HG03565 (cell line): Measurements from ENCODE around the gene DACT3.
A peak's percentile ranks its signal among the peaks of the same experiment; 100 is the strongest.

Experiments
- ATAC-seq: cut with Tn5 transposase; IDR thresholded peaks from one replicate; pipeline ENCODE4 v1.9.1; 2021; ENCODE audit warnings: mild to moderate bottlenecking, moderate library complexity; ENCODE audit not compliant: unreplicated experiment

DACT3 gene, protein sequence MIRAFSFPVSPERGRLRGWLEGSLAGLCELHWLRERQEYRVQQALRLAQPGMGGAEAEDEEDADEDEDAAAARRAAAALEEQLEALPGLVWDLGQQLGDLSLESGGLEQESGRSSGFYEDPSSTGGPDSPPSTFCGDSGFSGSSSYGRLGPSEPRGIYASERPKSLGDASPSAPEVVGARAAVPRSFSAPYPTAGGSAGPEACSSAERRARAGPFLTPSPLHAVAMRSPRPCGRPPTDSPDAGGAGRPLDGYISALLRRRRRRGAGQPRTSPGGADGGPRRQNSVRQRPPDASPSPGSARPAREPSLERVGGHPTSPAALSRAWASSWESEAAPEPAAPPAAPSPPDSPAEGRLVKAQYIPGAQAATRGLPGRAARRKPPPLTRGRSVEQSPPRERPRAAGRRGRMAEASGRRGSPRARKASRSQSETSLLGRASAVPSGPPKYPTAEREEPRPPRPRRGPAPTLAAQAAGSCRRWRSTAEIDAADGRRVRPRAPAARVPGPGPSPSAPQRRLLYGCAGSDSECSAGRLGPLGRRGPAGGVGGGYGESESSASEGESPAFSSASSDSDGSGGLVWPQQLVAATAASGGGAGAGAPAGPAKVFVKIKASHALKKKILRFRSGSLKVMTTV

DNA sequence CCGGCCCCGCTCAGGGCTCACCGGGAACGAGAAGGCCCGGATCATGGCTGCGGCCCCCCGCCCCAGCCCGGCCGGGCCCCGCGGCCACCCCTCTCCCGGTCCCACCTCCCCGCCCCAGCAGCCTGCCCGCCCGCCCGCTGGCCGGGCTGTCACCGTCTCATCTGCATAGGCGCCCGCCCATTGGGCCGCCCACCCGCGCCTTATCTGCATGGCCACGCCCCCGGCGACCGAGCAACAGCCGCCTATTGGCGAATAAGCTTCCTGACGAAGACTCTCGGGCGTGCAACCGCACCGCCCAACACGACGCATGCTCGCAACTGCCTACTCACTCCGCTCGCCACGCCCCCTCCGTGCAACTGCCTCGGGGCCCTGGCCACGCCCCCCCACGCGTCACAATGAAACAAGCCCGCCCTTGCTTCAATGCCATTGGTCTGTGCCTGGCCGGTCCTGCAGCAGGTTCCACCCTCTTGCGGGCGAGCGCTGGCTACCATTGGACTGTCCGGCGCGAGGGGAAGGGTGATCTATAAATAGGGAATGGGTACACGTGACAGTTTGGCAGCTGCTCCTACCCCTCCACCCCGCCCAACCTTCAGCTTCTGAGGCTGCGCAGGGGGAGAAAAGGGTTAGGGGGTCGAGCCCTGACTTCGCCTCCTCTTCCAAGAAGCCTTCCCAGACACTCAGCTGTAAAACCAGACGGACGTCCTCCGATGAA, at the start of gene DACT3:
Gene DACT3 (minus strand): TSS at position 163 of the 712 bp plus-strand sequence. CDS start 118 bp downstream, at position 45.
- ATAC-seq = peak; percentile 88

GRCh38 chr19:46710687-46711086, 49.7 kb upstream of the DACT3 start:
- no peak for ATAC-seq

- ATAC-seq = no peak
Measured at GRCh38 chr19:46704379-46705076, 43.5 kb upstream of the DACT3 start.

GRCh38 chr19:46700704-46701103, 39.7 kb upstream of the DACT3 start:
- ATAC-seq = no peak

- no peak for ATAC-seq
Measured at GRCh38 chr19:46698395-46699321, 37.7 kb upstream of the DACT3 start.

DNA sequence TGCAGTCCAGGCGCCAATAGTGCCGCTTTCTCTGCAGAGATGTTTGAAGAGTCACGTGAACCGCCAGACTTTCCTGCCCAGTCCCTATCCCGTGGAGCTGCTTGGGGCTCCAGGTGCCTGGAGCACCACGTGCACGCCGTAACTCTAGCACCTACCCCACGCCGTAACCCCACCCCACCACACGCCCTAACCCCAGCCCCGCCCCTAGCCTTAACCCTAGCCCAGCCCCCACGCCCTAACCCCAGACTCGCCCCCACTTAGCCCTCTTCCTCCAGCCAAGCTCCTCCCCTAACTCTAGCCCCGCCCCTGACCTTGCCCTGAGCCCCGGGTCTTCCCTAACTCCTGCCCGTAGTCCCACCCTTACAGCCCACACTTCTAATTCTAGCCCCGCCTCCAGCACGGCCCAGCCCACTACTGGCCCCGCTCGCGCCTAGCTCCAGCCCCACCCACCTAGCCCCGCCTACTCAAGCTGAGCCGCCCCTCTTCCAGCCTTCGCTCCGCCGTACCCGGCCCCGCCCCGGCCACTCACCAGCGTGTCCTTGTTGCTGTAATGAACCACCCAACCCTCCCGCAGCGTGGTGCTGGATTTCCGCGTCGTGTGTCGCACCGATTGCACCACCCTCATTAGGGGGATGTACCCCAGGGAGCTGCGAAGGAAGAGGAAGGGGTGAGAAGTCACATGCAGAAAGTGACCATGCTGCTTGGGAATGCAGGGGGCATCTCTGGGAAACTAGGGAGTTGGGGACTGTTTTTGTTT, 36.4 kb upstream of the DACT3 start:
- no peak for ATAC-seq

- no peak for ATAC-seq
Measured at GRCh38 chr19:46696866-46697203, 35.9 kb upstream of the DACT3 start.

DNA sequence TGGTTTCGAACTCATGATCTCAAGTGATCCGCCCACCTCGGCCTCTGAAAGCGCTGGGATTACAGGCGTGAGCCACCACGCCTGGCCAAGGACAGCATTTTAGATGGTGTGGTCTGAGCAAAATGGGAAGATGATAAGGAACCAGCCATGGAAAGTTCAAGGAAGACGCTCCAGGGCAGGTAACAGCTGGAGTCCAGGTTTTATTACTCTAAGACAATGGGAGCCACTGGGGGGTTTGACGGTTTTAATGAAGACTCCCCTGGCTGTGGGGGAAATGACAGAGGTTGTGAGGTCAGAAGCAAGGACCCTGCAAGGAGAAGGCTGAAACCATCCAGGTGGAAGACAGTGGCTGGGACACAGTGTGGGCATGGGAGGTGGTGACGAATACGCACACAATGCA, 35.1 kb upstream of the DACT3 start:
- no peak for ATAC-seq

GRCh38 chr19:46693760-46694159, 32.8 kb upstream of the DACT3 start:
- ATAC-seq = no peak

DNA sequence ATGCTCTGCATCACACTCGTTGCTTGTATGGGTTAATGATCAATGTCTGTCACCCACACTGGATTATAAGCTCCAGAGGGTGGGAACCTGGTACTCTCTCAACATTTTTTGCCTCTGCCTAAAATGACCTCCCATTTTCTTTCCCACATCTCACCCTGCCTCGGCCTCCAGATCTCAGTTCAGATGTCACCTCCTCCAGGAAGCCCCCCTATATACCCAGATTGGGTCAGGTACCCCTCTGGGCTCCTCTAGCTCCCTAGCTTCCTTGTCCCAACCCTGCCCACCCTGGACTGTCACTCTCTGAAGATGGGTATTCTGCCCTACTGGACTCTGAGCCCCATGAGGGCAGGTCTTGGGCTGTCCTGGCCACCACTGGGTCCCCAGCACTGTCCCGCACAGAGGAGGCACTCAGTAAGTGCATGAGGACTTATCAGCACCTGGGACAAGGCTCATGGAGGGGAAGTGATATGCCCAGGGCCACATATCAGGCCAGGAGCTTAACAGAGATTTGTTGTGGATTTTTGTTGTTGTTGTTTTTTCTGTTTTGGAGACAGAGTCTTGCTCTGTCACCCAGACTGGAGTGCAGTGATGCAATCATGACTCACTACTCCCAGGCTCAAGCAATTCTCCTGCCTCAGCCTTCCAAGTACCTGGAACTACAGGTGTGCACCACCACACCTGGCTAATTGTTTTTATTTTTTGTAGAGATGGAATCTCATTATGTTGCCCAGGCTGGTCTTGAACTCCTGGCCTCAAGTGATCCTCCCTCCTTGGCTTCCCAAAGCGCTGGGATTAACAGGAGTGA, 32.1 kb upstream of the DACT3 start:
- ATAC-seq = no peak

GRCh38 chr19:46691948-46692347, 31.0 kb upstream of the DACT3 start:
- ATAC-seq = no peak

DNA sequence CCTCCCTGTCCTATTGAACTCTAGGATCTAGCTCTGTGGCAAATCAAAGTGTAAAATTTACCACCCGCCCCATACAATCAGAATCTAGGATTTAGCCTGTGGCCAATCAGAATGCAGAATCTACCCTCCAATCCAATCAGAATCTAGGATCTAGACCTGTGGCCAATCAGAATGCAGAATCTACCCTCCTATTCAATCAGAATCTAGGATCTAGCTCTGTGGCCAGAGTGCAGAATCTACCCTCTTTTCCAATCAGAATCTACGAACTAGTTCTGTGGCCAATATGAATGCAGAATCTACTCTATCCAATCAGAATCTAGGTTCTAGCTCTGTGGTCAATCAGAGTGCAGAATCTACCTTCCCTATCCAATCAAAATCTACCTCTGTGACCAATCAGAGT, 30.1 kb upstream of the DACT3 start:
- ATAC-seq = no peak

- ATAC-seq = no peak
Measured at GRCh38 chr19:46689358-46689757, 28.4 kb upstream of the DACT3 start.

- ATAC-seq = no peak
Measured at GRCh38 chr19:46687438-46688145, 26.6 kb upstream of the DACT3 start.

- no peak for ATAC-seq
Measured at GRCh38 chr19:46685189-46685588, 24.2 kb upstream of the DACT3 start.

DNA sequence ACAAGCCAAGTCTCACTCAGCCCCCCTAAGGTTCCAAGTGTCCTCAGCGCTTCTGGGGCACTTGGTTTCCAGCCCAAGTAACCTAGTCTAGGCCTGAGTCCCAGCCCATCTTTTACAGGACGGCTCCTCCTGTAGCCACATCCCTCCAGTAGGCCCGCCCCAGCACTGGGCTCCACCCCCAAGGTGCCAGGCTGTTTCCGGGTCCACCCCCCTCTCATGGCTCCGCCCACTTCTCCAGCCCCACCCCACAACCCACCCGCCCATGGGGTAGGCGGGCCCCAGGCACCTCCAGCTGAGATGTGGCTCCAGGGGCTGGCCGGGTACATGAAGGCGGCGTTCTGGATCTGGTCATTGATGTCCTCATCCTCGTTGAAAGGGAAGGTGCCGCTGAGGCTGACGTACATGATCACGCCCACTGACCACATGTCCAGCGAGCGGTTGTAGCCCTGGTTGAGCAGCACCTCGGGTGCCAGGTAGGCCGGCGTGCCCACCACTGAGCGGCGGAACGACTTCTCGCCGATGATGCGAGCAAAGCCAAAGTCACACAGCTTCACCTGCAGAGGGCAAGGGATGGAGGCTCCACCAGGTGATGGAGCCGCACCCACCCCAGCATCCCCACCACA, 17.2 kb upstream of the DACT3 start:
- ATAC-seq = no peak

GRCh38 chr19:46674416-46675178, 13.6 kb upstream of the DACT3 start:
- no peak for ATAC-seq
